ENCODE measurements around the gene ARMC8.

Gene ARMC8

GRCh38 chr3:138329984-138330293 lies 142.8 kb downstream of the ARMC8 start:
- no peak for DNase-seq (ENCODE audit: low read depth)
- no peak overlapping the region for H3K4me3 ChIP-seq (ENCODE audit: low read depth, low read length)
- no peak for TF ChIP-seq MAX (IDR thresholded peaks at IDR 0.05; ENCODE audit: low read depth, low read length)
- no peak for TF ChIP-seq POLR2A (IDR thresholded peaks at IDR 0.05; ENCODE audit: extremely low read depth, insufficient read length)

GRCh38 chr3:138331143-138331894 lies 144.2 kb downstream of the ARMC8 start:
- TF ChIP-seq CTCF (IDR thresholded peaks at IDR 0.05; ENCODE audit: low read depth, low read length) (peak; percentile 22), MYC (IDR thresholded peaks at IDR 0.05; ENCODE audit: low read depth, low read length) (no peak)
- H3K4me3 ChIP-seq (ENCODE audit: low read depth, low read length), result no peak overlapping the region
- DNase-seq (ENCODE audit: low read depth), result peak; percentile 40

GRCh38 chr3:138332472-138333073 lies 145.5 kb downstream of the ARMC8 start:
- H3K4me3 ChIP-seq (ENCODE audit: low read depth, low read length), result no peak overlapping the region
- TF ChIP-seq MAX (IDR thresholded peaks at IDR 0.05; ENCODE audit: low read depth, low read length) (no peak), CTCF (IDR thresholded peaks at IDR 0.05; ENCODE audit: low read depth, low read length) (peak; percentile 49), MYC (IDR thresholded peaks at IDR 0.05; ENCODE audit: low read depth, low read length) (no peak), POLR2A (IDR thresholded peaks at IDR 0.05; ENCODE audit: extremely low read depth, insufficient read length) (no peak)
- peak; percentile 58 for DNase-seq (ENCODE audit: low read depth)

- TF ChIP-seq MYC (IDR thresholded peaks at IDR 0.05; ENCODE audit: low read depth, low read length), result no peak
- TF ChIP-seq MAX (IDR thresholded peaks at IDR 0.05; ENCODE audit: low read depth, low read length), result no peak
- no peak for TF ChIP-seq POLR2A (IDR thresholded peaks at IDR 0.05; ENCODE audit: extremely low read depth, insufficient read length)
- no peak for TF ChIP-seq CTCF (IDR thresholded peaks at IDR 0.05; ENCODE audit: low read depth, low read length)
- DNase-seq (ENCODE audit: low read depth), result no peak
- no peak overlapping the region for H3K4me3 ChIP-seq (ENCODE audit: low read depth, low read length)
These were observed 147.5 kb downstream of the ARMC8 start for GRCh38 chr3:138334608-138335007.

GRCh38 chr3:138336454-138336999 lies 149.4 kb downstream of the ARMC8 start:
- H3K4me3 ChIP-seq (ENCODE audit: low read depth, low read length), result no peak overlapping the region
- no peak for DNase-seq (ENCODE audit: low read depth)
- TF ChIP-seq MYC (IDR thresholded peaks at IDR 0.05; ENCODE audit: low read depth, low read length), result no peak
- no peak for TF ChIP-seq MAX (IDR thresholded peaks at IDR 0.05; ENCODE audit: low read depth, low read length)
- no peak for TF ChIP-seq CTCF (IDR thresholded peaks at IDR 0.05; ENCODE audit: low read depth, low read length)
- no peak for TF ChIP-seq POLR2A (IDR thresholded peaks at IDR 0.05; ENCODE audit: extremely low read depth, insufficient read length)

- DNase-seq (ENCODE audit: low read depth), result no peak
- no peak overlapping the region for H3K4me3 ChIP-seq (ENCODE audit: low read depth, low read length)
- no peak for TF ChIP-seq MAX (IDR thresholded peaks at IDR 0.05; ENCODE audit: low read depth, low read length)
- no peak for TF ChIP-seq CTCF (IDR thresholded peaks at IDR 0.05; ENCODE audit: low read depth, low read length)
- no peak for TF ChIP-seq MYC (IDR thresholded peaks at IDR 0.05; ENCODE audit: low read depth, low read length)
- no peak for TF ChIP-seq POLR2A (IDR thresholded peaks at IDR 0.05; ENCODE audit: extremely low read depth, insufficient read length)
These were observed 151.1 kb downstream of the ARMC8 start for GRCh38 chr3:138338244-138338643.
